KG1 (cell line): Measurements from ENCODE around the gene DCD.
"Not testable (repeated sequence)": the region's sequence is repeated elsewhere in the genome, so short reads cannot be mapped to it uniquely, and the experiment has no call there.

Source experiments
- DNase-seq: peaks from one replicate; lab custom pipeline; 2025; lab: John Stamatoyannopoulos, UW

DCD gene

DNA sequence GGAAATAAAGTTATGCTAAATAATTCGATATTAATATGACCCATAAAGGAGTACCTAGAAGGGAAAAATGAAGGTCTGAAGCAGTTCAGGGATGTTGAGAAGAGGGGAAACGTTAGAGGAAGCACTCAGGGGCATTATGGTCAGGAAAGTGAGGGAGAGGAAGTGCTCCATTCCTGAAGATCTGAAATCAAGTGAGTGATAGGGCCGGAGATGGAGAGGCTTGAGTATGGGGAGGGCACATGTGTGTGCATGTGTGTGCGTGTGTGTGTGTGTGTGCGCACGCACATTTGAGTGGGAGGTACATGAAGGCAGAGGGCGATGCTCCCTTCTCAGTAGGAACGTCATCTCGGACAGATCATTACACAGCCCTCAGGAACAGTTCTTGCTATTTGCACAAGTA lies 4.9 kb upstream of the DCD start:
- no peak for DNase-seq

GRCh38 chr12:54650889-54651288 lies 2.7 kb upstream of the DCD start:
- no peak for DNase-seq

GRCh38 chr12:54650409-54650808 lies 2.2 kb upstream of the DCD start:
- no peak for DNase-seq

DNA sequence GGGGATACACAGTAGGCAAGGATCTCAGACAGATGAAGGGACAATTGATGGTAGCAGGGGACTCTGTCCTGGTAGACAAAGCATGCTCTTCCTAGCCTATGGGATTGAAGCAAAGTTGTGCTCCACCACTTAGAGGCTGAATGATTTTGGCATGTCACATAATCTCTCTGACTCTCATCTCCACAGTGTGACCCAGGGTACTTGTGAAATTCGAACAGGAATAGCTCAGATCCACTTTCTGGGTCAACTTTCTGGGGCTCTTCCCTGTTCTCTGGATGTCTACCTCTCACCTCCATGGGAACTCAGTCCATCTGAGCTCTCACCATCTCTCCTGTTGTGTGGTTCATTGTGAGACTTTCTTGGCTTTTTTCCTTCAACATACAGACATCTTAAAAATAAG lies 1.7 kb upstream of the DCD start:
- DNase-seq, result no peak

DNA sequence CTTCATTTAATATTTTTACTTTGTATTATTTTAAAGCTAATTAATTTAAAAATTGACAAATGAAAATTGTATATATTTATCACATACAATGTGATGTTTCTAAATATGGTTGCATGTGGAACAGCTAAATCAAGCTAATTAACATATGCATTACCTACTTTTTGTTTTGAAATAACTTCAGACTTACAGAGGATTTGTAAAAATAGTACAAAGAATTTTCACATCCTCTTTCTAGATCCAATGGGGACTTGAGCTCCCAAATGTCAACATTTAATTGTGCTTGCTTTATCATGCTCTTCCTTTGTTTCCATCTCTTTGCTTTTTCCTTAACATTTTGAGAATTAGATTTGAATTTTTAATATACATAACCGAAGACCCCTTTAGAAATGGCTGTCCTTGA lies 6.6 kb downstream of the DCD start:
- DNase-seq, result no peak

DNA sequence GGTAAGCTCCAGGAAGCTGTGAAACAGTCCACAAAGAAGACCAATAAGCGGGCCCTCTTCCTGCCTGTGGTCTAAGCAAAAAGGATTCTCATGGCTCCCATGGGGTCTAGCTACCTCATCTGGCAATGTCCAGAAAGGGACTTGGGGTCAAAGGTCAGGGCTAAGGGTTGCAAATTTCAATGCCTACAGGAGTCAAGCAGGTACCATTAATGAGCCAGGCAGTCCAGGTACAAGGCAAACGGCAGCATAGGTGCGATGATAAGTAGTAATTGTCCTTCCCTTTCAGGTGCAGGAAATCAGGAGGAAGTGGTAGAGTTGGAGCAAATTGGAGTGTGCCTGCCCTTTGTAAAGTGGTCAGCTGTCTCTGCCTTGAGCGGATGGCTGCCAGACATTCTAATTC lies 7.1 kb downstream of the DCD start:
- DNase-seq, result no peak

DNA sequence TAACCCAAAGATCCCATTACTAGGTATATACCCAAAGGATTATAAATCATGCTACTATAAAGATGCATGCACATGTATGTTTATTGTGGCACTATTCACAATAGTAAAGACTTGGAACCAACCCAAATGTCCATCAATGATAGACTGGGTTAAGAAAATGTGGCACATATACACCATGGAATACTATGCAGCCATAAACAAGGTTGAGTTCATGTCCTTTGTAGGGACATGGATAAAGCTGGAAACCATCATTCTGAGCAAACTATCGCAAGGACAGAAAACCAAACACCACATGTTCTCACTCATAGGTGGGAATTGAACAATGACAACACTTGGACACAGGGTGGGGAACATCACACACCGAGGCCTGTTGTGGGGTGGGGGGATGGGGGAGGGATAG lies 9.1 kb downstream of the DCD start:
- not testable (repeated sequence) for DNase-seq

DNA sequence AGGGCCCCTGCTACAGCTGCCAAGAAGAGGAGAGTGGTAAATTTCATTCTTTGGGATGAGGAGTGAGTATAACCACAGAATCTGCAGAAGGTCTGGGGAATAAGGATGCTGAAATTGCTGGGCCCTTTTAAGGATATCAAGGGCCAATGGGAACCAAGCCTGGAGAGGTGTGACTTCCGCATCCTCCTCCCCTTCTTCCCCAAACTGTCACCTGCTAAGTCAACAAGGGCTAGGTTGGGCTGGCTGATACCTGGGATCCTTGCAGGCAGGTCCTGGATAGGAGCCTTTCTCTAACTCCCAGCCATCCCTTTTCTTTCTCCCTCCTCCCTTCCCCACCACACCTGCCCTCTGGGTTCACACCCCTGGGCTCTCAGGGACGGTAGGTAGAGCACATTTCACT lies 13.4 kb downstream of the DCD start, which contains the start of gene LACRT:
Gene LACRT (minus strand): TSS at position 101 of the 400 bp plus-strand sequence. CDS start 54 bp downstream, at position 47.
- DNase-seq, result no peak

GRCh38 chr12:54631988-54632728 lies 16.0 kb downstream of the DCD start:
- DNase-seq, result no peak

- DNase-seq, result no peak
Measured at GRCh38 chr12:54631551-54631950, 16.6 kb downstream of the DCD start.

- no peak for DNase-seq
Measured at GRCh38 chr12:54629925-54630324, 18.2 kb downstream of the DCD start.

GRCh38 chr12:54628186-54628846 lies 19.8 kb downstream of the DCD start:
- no peak for DNase-seq

DNA sequence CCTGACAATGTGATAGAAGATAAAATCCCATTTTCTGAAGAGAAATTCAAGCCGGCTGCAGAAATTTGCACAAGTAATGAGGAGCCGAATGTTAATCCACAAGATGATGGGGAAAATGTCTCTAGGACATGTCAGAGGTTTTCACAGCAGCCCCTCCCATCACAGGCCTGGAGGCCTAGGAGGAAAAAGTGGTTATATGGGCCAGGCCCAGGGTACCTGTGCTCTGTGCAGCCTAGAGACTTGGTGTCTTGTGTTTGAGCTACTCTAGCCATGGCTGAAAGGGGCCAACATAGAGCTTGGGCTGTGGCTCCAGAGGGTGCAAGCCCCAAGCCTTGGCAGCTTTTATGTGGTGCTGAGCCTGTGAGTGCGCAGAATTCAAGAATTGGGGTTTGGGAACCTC lies 20.9 kb downstream of the DCD start:
- DNase-seq, result no peak

DNA sequence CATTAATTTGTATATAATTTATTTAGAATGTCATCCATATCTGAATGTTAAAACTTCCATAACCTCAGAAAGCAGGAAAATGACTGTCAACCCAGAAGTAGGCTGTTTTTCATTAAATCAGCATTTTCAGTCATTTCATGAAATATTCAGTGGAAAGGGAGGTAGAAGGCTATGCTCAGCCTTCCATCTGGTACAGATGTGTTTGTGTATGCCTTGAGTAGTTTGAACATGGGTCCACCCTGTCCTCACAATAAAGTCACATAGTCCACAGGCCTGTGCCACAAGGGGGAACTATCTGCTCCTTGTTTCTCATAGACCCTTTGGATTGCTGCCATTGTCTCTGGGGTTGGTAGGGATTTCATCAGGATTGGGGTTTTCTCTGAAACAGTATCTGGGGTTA lies 22.6 kb downstream of the DCD start:
- DNase-seq, result no peak

- no peak for DNase-seq
Measured at GRCh38 chr12:54624315-54625279, 23.6 kb downstream of the DCD start.

GRCh38 chr12:54622463-54623183 lies 25.5 kb downstream of the DCD start:
- DNase-seq, result no peak

- DNase-seq, result peak; percentile 18
Measured at GRCh38 chr12:54616933-54617680, 31.1 kb downstream of the DCD start.

- DNase-seq, result no peak
Measured at GRCh38 chr12:54612225-54612750, 35.9 kb downstream of the DCD start.

DNA sequence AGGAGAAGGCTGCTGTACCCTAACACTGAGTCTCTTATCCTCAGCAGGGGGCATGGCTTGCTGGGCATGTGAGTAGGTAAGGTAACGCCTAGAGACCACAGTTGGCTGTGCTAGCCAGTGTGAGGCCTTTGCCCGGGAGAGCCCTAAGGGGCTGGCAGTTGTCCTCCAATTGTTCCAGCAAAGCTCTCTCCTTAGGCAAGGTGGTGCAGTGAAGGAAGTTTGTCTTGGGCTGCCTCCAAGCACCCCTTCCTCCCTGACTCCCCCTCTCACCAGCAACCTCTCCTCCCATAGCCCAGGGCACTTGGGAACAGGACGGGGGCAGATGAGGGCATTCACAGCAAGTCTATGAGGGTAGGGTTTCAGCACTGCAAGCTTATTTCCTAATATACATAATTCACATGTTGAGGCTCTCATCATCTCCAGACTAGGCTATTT lies 36.4 kb downstream of the DCD start:
- DNase-seq, result no peak

DNA sequence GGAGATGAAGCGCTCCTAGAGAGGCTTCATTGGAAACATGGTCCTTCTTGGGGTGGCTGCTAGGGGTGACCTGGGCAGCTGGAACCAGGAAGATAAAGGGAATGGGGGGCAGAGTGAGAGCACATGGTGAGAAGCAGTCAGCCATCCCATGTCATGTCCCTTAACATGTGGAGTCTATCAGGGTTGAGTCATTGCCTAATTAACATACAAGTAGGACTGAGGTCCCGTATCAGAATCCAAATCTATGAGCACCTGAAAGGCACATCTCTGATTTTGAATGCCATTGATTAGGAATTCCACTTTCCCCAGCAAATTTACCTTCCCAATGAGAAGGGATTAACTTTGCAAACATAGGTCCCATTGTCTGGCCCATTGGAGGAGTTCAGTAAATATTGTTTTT lies 39.4 kb downstream of the DCD start:
- no peak for DNase-seq

- DNase-seq, result no peak
Measured at GRCh38 chr12:54608156-54608555, 40.0 kb downstream of the DCD start.
